Peyer's patch (tissue), 4 donors: ENCODE data around the gene MYOCD.

ENCODE experiments used
- POLR2A ChIP-seq, 2 donors: fragments of 450-650 bp; IDR thresholded peaks; one replicate each; pipeline ENCODE4 v1.5.1; 2017; ENCODE audit warnings: antibody characterized with exemption in 2 of 2, mild to moderate bottlenecking in 2 of 2, moderate library complexity in 2 of 2
- TF ChIP-seq, protein P1 (sequence below), 6 experiments: fragments of 450-650 bp in 4 of 6; fragments of 200-600 bp in 2 of 6; sonication (generic) in 1 of 6; IDR thresholded peaks; one replicate each; pipeline ENCODE4 v1.5.1; 2017 to 2019; ENCODE audit warnings: antibody characterized with exemption in 6 of 6, mild to moderate bottlenecking in 3 of 6, moderate library complexity in 1 of 6

DNA sequence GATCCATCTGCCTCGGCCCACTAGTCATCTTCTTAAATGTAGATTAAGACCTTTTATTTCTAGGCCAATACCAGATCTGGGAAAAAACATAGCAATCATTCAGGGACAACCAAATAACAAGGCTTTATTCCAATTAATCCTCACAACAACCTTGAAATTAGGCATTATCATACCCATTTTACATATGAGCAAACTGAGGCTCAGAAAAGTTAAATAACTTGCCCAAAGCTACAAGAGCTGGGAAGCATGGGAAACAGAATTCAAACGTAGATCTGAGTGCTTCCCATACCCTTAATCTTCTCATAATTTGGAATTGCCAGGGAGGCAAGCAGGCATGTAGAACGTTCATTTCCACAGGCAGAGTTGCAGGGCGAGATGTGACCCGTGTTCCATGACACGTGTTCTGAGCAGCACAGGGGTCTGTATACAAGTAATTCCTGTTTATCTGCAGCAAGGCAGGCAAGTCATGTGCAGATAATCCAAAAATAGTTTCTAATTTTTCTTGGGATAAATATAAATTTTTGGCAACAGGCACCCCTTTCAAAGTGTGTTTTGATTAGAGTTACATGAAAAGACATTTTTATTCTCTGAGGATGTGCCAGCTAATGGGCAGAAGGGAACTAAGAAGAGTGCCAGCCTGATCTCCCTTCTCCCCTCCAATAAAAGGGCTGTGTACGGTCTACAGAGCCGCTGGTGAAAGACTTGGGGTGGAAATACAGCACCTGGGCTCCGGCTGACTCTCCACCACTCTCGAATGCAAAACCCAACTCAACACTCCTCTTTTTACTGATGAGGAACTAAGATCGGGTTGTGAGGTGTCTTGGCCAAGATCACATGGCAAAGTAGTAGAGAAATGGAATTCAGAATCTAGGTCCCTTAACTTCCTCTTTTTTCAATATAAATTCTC is 27.7 kb upstream of the MYOCD start:
- TF ChIP-seq, protein P1, sequence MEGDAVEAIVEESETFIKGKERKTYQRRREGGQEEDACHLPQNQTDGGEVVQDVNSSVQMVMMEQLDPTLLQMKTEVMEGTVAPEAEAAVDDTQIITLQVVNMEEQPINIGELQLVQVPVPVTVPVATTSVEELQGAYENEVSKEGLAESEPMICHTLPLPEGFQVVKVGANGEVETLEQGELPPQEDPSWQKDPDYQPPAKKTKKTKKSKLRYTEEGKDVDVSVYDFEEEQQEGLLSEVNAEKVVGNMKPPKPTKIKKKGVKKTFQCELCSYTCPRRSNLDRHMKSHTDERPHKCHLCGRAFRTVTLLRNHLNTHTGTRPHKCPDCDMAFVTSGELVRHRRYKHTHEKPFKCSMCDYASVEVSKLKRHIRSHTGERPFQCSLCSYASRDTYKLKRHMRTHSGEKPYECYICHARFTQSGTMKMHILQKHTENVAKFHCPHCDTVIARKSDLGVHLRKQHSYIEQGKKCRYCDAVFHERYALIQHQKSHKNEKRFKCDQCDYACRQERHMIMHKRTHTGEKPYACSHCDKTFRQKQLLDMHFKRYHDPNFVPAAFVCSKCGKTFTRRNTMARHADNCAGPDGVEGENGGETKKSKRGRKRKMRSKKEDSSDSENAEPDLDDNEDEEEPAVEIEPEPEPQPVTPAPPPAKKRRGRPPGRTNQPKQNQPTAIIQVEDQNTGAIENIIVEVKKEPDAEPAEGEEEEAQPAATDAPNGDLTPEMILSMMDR (IDR thresholded peaks at IDR 0.05): no peak
- no peak for TF ChIP-seq POLR2A (IDR thresholded peaks at IDR 0.05)
